ENCODE results near the gene SLC35F6. TPM values are rescaled to one million over a fixed set of nuclear protein-coding genes. Genes with fewer than 3 reads are reported as not detected.
A peak's percentile ranks its signal among the peaks of the same experiment; 100 is the strongest.
"Not testable (repeated sequence)": the region's sequence is repeated elsewhere in the genome, so short reads cannot be mapped to it uniquely, and the experiment has no call there.

The SLC35F6 gene
- total RNA-seq, 1 donor from 2014 or later, result 17.5 TPM

GRCh38 chr2:26780203-26780760, 16.2 kb downstream of the SLC35F6 start:
- no peak for FAIRE-seq

GRCh38 chr2:26782876-26783704, 19.0 kb downstream of the SLC35F6 start:
- no peak for FAIRE-seq
- no peak for DNase-seq (ENCODE audit: low spot score in 2 of 2)

More at GRCh38 chr2:26780203-26780760, 16.2 kb downstream of the SLC35F6 start:
- DNase-seq (ENCODE audit: low spot score in 2 of 2), result no peak

GRCh38 chr2:26784570-26785234, 20.6 kb downstream of the SLC35F6 start:
- FAIRE-seq, result no peak
- no peak for DNase-seq (ENCODE audit: low spot score in 2 of 2)

DNA sequence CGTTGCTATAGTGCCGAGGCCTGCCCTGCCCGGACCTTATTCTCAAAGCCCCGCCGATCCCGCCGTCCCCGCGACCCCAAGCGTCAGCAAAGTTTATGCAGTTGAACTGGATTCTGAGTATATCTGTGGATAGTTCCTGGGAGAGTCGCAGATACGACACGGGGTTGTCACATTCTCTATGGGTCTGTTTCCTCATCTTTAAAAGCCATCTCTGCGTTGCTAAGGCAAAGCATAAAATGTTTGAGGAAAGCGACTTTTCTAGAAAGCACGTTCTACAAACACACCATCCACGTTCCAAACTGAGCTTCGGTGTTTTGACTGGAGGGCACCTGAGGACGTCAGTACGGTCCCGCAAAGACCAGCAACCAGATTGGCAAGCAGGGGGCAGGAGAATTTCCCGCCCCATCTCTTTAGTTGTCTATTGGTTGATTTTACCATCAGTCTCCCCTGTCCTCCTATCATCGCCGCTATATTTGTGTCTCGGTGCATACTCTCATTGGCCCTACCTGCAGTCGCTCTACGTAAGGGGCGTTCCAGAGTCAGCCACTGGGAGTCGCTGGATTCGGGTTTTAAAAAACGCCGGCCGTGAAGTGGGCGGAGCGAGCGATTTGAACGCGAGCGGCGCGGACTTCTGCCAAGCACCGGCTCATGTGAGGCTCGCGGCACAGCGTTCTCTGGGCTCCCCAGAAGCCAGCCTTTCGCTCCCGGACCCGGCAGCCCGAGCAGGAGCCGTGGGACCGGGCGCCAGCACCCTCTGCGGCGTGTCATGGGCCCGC, 21.5 kb downstream of the SLC35F6 start, which contains the start of gene CENPA:
Gene CENPA (plus strand): TSS at position 626 of the 776 bp plus-strand sequence. CDS start 141 bp downstream, at position 767.
- peak; percentile 94 for FAIRE-seq
- DNase-seq (ENCODE audit: low spot score in 2 of 2), result peak; percentile 97 to 99

GRCh38 chr2:26786207-26787028, 22.3 kb downstream of the SLC35F6 start:
- FAIRE-seq, result no peak
- DNase-seq (ENCODE audit: low spot score in 2 of 2), result no peak

DNA sequence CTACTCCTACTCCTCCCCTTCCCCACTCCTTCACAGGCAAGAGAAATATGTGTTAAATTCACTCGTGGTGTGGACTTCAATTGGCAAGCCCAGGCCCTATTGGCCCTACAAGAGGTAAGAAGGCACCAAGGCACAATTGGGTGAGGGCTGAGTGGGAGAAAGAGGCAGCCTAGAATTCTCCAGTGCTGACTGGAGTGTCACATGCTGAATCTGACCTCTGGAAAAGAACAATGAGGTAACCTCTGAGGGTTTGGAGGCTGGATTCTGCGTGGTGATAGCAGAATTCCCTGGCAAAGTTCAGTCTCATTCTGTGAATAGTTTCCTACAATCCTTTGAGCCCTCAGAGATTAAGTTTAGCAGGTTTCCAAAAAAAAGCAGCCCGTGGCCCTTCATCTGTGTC, 28.6 kb downstream of the SLC35F6 start:
- no peak for FAIRE-seq
- DNase-seq (ENCODE audit: low spot score in 2 of 2), result no peak

- DNase-seq (ENCODE audit: low spot score in 2 of 2) (no peak), FAIRE-seq (no peak)
Measured at GRCh38 chr2:26793518-26793917, 29.4 kb downstream of the SLC35F6 start.

DNA sequence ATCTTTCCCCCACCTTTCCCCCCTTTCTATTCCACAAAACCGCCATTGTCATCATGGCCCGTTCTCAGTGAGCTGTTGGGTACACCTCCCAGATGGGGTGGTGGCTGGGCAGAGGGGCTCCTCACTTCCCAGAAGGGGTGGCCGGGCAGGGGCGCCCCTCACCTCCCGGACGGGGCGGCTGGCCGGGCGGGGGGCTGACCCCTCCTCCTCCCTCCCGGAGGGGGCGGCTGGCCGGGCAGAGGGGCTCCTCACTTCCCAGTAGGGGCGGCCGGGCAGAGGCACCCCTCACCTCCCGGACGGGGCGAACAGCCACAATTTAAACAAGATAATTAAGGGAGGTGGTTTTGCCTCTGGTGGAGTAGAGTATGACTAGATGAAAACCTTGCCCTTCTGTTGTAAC, 31.1 kb downstream of the SLC35F6 start:
- not testable (repeated sequence) for DNase-seq (ENCODE audit: low spot score in 2 of 2); FAIRE-seq

- no peak for FAIRE-seq
- DNase-seq (ENCODE audit: low spot score in 2 of 2), result no peak
Measured at GRCh38 chr2:26801328-26801727, 37.2 kb downstream of the SLC35F6 start.

DNA sequence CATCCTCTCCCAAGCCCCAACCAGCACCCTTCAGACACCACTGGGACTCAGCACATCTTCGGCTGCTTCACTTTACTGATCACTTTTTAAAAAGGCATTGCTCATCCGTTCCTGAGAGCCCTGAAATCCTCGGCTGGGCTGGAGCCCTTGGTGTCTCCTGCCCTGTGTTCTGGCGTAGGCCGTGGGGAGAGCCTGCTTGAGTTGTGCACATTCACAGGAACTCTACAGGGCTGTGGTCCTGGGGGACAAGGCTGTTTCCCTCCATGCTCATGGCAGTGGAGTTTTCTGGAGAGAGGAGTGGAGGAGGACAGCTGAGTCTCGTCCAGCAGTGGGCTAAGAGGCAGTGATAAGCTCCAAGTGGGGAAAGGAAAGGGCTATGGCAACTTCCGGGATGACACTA, 37.7 kb downstream of the SLC35F6 start:
- no peak for FAIRE-seq
- DNase-seq (ENCODE audit: low spot score in 2 of 2), result no peak

DNA sequence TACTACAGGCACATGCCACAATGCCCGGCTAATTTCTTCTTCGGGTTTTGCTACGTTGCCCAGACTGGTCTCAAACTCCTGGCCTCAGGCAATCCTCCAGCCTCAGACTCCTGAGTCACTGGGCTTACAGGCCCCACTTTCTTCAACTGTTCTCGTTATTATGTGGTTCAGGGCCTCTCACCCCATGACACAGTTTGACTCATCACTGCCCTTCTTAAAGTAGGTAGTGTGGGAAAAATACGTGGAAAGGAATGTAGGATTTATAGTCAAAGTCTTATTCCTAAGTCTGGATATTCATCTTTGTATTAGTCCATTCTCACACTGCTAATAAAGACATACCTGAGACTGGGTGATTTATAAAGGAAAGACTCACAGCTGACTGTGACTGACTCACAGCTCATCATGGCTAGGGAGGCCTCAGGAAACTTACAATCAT, 41.2 kb downstream of the SLC35F6 start:
- FAIRE-seq, result no peak

GRCh38 chr2:26807788-26808460, 43.8 kb downstream of the SLC35F6 start:
- no peak for FAIRE-seq
- no peak for DNase-seq (ENCODE audit: low spot score in 2 of 2)

More for the DNA sequence above, 41.2 kb downstream of the SLC35F6 start:
- DNase-seq (ENCODE audit: low spot score in 2 of 2), result no peak

DNA sequence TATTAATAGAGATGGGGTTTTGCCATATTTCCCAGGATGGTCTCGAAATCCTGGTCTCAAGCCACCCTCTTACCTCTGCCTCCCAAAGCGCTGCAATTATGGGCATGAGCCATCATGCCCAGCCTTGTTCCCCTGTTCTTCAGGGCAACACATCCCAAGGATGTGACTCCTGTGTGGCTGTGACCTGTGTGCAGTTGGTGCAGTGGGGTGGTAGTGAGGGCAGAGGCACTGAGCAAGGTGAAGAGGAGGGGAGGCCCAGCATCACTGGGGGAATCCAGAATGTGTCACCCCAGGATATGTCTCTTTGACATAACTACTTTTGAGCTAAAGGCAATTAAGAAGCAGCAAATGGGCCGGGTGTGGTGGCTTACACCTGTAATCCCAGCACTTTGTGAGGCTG, 45.1 kb downstream of the SLC35F6 start:
- FAIRE-seq (no peak), DNase-seq (ENCODE audit: low spot score in 2 of 2) (no peak)

- DNase-seq (ENCODE audit: low spot score in 2 of 2) (no peak), FAIRE-seq (no peak)
Measured at GRCh38 chr2:26809876-26810577, 45.9 kb downstream of the SLC35F6 start.

- DNase-seq (ENCODE audit: low spot score in 2 of 2) (no peak), FAIRE-seq (no peak)
Measured at GRCh38 chr2:26811261-26811660, 47.2 kb downstream of the SLC35F6 start.

GRCh38 chr2:26811791-26812694, 48.0 kb downstream of the SLC35F6 start:
- FAIRE-seq (no peak), DNase-seq (ENCODE audit: low spot score in 2 of 2) (no peak)

GRCh38 chr2:26812731-26813130, 48.6 kb downstream of the SLC35F6 start:
- DNase-seq (ENCODE audit: low spot score in 2 of 2), result no peak
- no peak for FAIRE-seq
